Coronary artery (tissue), 2 donors: ENCODE measurements around the gene BOLA1.

ENCODE experiments used
- DNase-seq: peaks from one replicate; pipeline ENCODE4 v3.0.0-alpha.2; 2017; ENCODE audit warnings: low spot score
- H3K27ac ChIP-seq, 2 donors: fragments of 200-600 bp; sonication (generic); one replicate each; pipeline ENCODE4 v1.5.1; 2016 to 2019
- H3K4me3 ChIP-seq: fragments of 200-600 bp; sonication (generic); 2 replicates; pipeline ENCODE4 v1.5.1; 2016; ENCODE audit warnings: mild to moderate bottlenecking, moderate library complexity
- TF ChIP-seq, protein P1 (sequence below): fragments of 200-600 bp; sonication (generic); IDR thresholded peaks from one replicate; pipeline ENCODE4 v1.5.1; 2019; ENCODE audit warnings: antibody characterized with exemption

The BOLA1 gene

DNA sequence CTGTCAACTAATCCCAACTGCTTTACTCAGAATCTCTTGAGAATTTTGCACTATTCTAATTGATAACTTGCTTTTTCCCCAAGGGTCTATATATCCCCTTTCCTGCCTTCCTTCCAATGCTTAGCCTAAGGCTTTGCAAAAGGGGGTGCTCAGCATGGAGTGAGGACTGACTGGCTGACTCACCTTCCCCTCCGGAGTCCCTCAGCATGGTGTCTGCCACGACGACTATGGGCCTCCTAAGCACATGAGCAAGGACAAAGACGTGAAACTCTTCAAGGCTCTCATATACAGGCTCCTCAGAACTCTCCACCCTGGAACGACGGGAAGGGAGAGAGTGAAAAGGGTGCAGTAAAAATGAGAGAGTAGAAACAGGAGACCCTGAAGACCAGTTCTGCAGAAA is 50.5 kb downstream of the BOLA1 start:
- H3K4me3 ChIP-seq = no peak overlapping the region
- no peak overlapping the region for H3K27ac ChIP-seq
- TF ChIP-seq, protein P1, sequence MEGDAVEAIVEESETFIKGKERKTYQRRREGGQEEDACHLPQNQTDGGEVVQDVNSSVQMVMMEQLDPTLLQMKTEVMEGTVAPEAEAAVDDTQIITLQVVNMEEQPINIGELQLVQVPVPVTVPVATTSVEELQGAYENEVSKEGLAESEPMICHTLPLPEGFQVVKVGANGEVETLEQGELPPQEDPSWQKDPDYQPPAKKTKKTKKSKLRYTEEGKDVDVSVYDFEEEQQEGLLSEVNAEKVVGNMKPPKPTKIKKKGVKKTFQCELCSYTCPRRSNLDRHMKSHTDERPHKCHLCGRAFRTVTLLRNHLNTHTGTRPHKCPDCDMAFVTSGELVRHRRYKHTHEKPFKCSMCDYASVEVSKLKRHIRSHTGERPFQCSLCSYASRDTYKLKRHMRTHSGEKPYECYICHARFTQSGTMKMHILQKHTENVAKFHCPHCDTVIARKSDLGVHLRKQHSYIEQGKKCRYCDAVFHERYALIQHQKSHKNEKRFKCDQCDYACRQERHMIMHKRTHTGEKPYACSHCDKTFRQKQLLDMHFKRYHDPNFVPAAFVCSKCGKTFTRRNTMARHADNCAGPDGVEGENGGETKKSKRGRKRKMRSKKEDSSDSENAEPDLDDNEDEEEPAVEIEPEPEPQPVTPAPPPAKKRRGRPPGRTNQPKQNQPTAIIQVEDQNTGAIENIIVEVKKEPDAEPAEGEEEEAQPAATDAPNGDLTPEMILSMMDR = no peak
- no peak for DNase-seq
